SK-N-MC (cell line): ENCODE results near the gene C1QTNF1.

ENCODE experiments used
- FOXP2 ChIP-seq: optimal IDR thresholded peaks from 2 replicates; pipeline ENCODE3; 2011; ENCODE audit warnings: mild to moderate bottlenecking, moderate library complexity; ENCODE audit not compliant: insufficient read depth; ENCODE audit errors: extremely low read length, control extremely low read depth
- POLR2AphosphoS5 ChIP-seq: IDR thresholded peaks from 2 replicates; pipeline ENCODE4 v1.6.1; 2012; ENCODE audit warnings: mild to moderate bottlenecking, low read depth, low read length, borderline replicate concordance

- no peak for TF ChIP-seq POLR2AphosphoS5
- TF ChIP-seq FOXP2: no peak
These were observed 38.6 kb upstream of the C1QTNF1 start for GRCh38 chr17:78985395-78985794.
